Tibial nerve (tissue), 4 donors: ENCODE data around the gene ROCK2.

Experiments used
- EP300 ChIP-seq, 2 donors: sonication (generic); formaldehyde crosslinking; IDR thresholded peaks; one replicate each; pipeline ENCODE4 v1.6.1; 2017; ENCODE audit warnings: antibody characterized with exemption in 2 of 2, mild to moderate bottlenecking in 1 of 2
- POLR2A ChIP-seq, 2 donors: fragments of 450-650 bp; IDR thresholded peaks; one replicate each; pipeline ENCODE4 v1.6.1; 2017; ENCODE audit warnings: antibody characterized with exemption in 2 of 2, mild to moderate bottlenecking in 2 of 2, moderate library complexity in 2 of 2
- TF ChIP-seq, protein P1 (sequence below), 5 experiments: fragments of 200-600 bp in 3 of 5; fragments of 450-650 bp in 2 of 5; sonication (generic) in 3 of 5; IDR thresholded peaks; one replicate each; pipeline ENCODE4 v1.5.1; 2016 to 2019; ENCODE audit warnings: antibody characterized with exemption in 5 of 5, mild to moderate bottlenecking in 3 of 5, moderate library complexity in 2 of 5

DNA sequence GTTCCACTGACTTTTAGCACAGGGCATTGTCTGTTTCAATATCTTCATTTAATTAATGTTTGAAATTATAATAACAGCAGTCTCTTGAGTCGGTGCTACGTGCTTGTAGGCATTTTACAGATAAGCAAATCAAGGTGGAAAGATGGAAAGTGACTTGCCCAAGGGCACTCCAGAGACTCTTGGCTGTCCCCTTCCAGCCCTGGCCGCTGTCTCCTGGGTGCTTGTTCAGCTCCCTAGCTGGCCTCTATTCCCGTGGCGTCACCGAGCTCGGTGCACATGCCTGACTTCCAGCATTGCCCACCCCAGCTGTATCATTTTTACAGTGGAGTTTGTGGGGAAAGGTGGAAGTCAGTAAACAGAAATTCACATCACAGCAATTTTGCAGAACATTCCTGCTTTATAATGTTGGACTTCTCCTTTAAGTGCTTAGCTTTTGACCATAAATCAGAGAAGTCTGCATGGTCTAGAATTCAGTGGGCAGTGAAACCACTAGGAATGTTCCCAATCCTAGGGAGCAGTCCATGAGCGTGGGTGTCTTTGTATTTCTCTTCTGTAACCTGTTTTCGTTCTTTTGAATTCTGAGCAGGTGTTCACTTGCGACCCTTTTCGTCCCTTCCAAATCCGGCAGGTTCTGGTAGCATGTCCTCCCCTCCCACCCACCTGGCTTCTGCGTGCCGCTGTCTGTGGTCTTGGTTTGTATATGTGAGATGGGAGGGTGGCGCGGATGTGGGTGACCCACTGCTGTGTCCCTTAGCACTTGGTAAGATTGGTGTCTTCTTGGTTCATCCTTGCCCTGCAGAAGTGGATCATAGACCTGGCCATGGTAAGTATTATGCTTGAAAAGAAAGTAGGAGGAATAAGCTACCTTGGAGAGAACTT is 180.8 kb downstream of the ROCK2 start:
- TF ChIP-seq, protein P1, sequence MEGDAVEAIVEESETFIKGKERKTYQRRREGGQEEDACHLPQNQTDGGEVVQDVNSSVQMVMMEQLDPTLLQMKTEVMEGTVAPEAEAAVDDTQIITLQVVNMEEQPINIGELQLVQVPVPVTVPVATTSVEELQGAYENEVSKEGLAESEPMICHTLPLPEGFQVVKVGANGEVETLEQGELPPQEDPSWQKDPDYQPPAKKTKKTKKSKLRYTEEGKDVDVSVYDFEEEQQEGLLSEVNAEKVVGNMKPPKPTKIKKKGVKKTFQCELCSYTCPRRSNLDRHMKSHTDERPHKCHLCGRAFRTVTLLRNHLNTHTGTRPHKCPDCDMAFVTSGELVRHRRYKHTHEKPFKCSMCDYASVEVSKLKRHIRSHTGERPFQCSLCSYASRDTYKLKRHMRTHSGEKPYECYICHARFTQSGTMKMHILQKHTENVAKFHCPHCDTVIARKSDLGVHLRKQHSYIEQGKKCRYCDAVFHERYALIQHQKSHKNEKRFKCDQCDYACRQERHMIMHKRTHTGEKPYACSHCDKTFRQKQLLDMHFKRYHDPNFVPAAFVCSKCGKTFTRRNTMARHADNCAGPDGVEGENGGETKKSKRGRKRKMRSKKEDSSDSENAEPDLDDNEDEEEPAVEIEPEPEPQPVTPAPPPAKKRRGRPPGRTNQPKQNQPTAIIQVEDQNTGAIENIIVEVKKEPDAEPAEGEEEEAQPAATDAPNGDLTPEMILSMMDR (IDR thresholded peaks at IDR 0.05), result no peak
- TF ChIP-seq POLR2A (IDR thresholded peaks at IDR 0.05) (no peak), EP300 (IDR thresholded peaks at IDR 0.05) (no peak)
